ENCODE results near the gene TOP3B.

Gene TOP3B

DNA sequence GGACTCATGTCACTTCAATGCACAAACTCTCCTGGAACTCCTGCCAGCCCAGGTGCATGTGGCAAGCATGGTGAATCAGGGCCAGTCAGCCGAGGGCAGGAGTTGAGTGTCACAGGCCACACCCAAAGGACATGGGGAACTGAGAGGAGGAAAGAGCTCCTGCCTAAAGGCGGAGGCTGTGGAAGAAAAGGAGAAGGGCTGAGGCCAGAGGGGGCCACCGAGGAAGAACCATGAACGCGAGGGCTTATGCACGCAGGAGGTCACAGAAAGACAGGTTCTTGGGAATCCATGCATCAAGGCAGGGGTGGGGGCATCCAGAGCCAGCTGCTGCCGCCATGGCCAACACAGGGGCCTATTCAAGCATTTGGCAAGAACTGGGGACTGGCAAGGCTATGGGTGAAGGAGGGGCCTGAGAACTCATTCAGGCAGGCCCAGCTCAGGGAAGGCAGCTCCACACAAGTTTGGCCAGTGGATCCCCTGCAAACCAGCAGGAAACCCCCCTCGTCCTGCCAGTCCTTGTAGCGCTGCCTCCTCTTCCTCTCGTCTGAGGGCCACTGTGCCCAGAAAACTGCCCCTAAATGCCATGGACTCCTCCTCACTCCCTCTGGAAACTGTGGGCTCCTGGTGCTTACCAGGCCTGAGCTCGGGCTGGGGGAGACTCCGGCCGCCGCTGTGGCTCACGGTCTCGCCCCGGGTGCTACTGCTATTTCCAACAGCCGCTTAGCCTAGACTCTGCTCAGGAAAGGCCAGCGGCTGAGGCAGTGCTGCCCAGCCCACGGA is 45.4 kb downstream of the TOP3B start:
- Histone ChIP-seq H3K27me3 (ENCODE audit: insufficient read depth, low read length, poor library complexity) (no peaks in the 10 kb centered on the region), H3K27ac (ENCODE audit: low read depth, low read length) (no peak overlapping the region), H3K18ac (ENCODE audit: low read length) (no peak overlapping the region), H3K56ac (ENCODE audit: low read length) (peak overlapping the region; percentile 56), H4K8ac (ENCODE audit: low read depth, low read length) (no peak overlapping the region), H3K23ac (ENCODE audit: low read length) (no peak overlapping the region), H3K79me1 (ENCODE audit: low read length) (no peaks in the 10 kb centered on the region), H2BK5ac (ENCODE audit: low read length) (no peak overlapping the region), H3K4ac (ENCODE audit: low read depth, low read length) (no peak overlapping the region), H3K79me2 (ENCODE audit: control insufficient read depth, insufficient read depth, low read length) (no peaks in the 10 kb centered on the region), H3K4me3 (ENCODE audit: low read length) (no peak overlapping the region), H3K9ac (ENCODE audit: low read length) (peak overlapping the region; percentile 57), H3K4me2 (ENCODE audit: low read length) (no peak overlapping the region), H4K5ac (ENCODE audit: low read length) (no peak overlapping the region), H2BK120ac (ENCODE audit: low read depth, low read length) (no peak overlapping the region), H3K4me1 (ENCODE audit: control insufficient read depth, low read depth, low read length) (no peaks in the 10 kb centered on the region), H3K36me3 (ENCODE audit: control insufficient read depth, insufficient read depth, low read length) (peaks cover 2% of the 10 kb centered on the region), H2BK15ac (replicated peaks; ENCODE audit: low read depth) (no peak overlapping the region), H2AK5ac (ENCODE audit: low read length) (no peak overlapping the region)
- no peak for DNase-seq
- no CpG with 5 or more reads among the region's 20 CpGs for WGBS (ENCODE audit: extremely low coverage, insufficient coverage, low lambda C conversion rate)

DNA sequence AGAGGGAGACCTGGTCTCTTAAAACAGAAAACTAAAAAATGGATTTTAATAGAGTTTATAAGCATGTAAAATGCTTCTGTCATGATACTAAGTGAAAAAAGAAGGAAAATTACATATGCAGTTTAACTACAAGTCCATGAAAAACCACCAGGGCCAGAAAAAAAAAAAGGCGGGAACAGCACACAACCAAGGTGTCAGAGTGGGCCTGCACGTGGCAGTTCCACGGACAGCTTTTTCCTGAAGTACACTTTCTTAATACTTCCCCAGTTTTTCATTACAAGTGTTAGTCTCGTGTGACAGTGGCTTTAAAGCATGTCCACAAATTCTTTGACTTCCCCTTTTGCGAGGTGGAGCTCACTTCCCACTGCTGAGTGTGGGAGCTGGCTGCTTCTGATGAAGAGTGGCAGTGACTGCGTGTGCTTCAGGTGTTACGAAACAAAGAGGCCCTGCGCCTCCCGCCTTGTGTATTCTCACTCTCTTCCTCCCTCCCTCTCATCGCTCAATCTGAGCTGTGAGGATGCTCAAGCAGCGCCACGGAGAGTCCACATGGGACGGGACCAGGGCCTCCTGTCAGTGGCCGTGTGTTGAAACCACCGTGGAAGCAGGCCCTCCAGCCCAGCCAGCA is 46.3 kb downstream of the TOP3B start:
- H2BK15ac ChIP-seq (replicated peaks; ENCODE audit: low read depth): no peak overlapping the region
- H3K4me3 ChIP-seq (ENCODE audit: low read length): no peak overlapping the region
- no peak overlapping the region for H2AK5ac ChIP-seq (ENCODE audit: low read length)
- H3K4ac ChIP-seq (ENCODE audit: low read depth, low read length): no peak overlapping the region
- H3K9ac ChIP-seq (ENCODE audit: low read length): no peak overlapping the region
- no peaks in the 10 kb centered on the region for H3K79me2 ChIP-seq (ENCODE audit: control insufficient read depth, insufficient read depth, low read length)
- peaks cover 4% of the 10 kb centered on the region for H3K36me3 ChIP-seq (ENCODE audit: control insufficient read depth, insufficient read depth, low read length)
- H2BK5ac ChIP-seq (ENCODE audit: low read length): no peak overlapping the region
- no peak overlapping the region for H3K4me2 ChIP-seq (ENCODE audit: low read length)
- no peak overlapping the region for H4K8ac ChIP-seq (ENCODE audit: low read depth, low read length)
- no CpG with 5 or more reads among the region's 15 CpGs for WGBS (ENCODE audit: extremely low coverage, insufficient coverage, low lambda C conversion rate)
- DNase-seq: no peak
- H3K79me1 ChIP-seq (ENCODE audit: low read length): no peaks in the 10 kb centered on the region
- no peak overlapping the region for H2BK120ac ChIP-seq (ENCODE audit: low read depth, low read length)
- no peak overlapping the region for H3K27ac ChIP-seq (ENCODE audit: low read depth, low read length)
- no peak overlapping the region for H3K56ac ChIP-seq (ENCODE audit: low read length)
- H3K18ac ChIP-seq (ENCODE audit: low read length): no peak overlapping the region
- H3K27me3 ChIP-seq (ENCODE audit: insufficient read depth, low read length, poor library complexity): no peaks in the 10 kb centered on the region
- no peak overlapping the region for H3K23ac ChIP-seq (ENCODE audit: low read length)
- H4K5ac ChIP-seq (ENCODE audit: low read length): no peak overlapping the region
- H3K4me1 ChIP-seq (ENCODE audit: control insufficient read depth, low read depth, low read length): no peaks in the 10 kb centered on the region

DNA sequence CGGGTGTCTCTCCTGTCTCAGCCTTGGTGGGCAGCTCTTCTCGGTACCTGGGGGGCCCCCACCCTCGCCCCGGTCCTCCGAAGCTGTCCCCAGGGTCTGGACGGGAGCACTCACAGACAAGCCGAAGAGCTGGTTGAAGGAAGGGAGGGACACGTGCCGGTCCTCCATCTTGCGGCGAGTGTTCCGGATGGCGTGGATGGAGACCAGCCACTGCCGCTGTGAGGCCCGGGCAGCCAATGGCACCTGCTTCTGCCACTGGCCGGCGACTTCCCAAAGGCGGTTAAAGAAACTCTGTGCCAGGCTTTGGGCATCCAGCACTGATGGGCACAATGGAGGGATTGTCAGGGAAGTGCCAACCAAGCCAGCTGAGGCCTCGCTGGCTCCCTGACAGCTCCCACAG is 48.7 kb downstream of the TOP3B start:
- H3K56ac ChIP-seq (ENCODE audit: low read length): no peak overlapping the region
- H3K79me2 ChIP-seq (ENCODE audit: control insufficient read depth, insufficient read depth, low read length): no peaks in the 10 kb centered on the region
- no peak overlapping the region for H3K23ac ChIP-seq (ENCODE audit: low read length)
- no peak overlapping the region for H2BK15ac ChIP-seq (replicated peaks; ENCODE audit: low read depth)
- no peak overlapping the region for H4K5ac ChIP-seq (ENCODE audit: low read length)
- no peak overlapping the region for H4K8ac ChIP-seq (ENCODE audit: low read depth, low read length)
- DNase-seq: no peak
- no peaks in the 10 kb centered on the region for H3K27me3 ChIP-seq (ENCODE audit: insufficient read depth, low read length, poor library complexity)
- no CpG with 5 or more reads among the region's 19 CpGs for WGBS (ENCODE audit: extremely low coverage, insufficient coverage, low lambda C conversion rate)
- no peak overlapping the region for H3K9ac ChIP-seq (ENCODE audit: low read length)
- no peak overlapping the region for H3K4ac ChIP-seq (ENCODE audit: low read depth, low read length)
- H3K4me1 ChIP-seq (ENCODE audit: control insufficient read depth, low read depth, low read length): no peaks in the 10 kb centered on the region
- peaks cover 4% of the 10 kb centered on the region for H3K36me3 ChIP-seq (ENCODE audit: control insufficient read depth, insufficient read depth, low read length)
- no peak overlapping the region for H2BK120ac ChIP-seq (ENCODE audit: low read depth, low read length)
- no peak overlapping the region for H2BK5ac ChIP-seq (ENCODE audit: low read length)
- no peak overlapping the region for H3K4me2 ChIP-seq (ENCODE audit: low read length)
- H3K27ac ChIP-seq (ENCODE audit: low read depth, low read length): no peak overlapping the region
- no peak overlapping the region for H2AK5ac ChIP-seq (ENCODE audit: low read length)
- no peak overlapping the region for H3K18ac ChIP-seq (ENCODE audit: low read length)
- no peak overlapping the region for H3K4me3 ChIP-seq (ENCODE audit: low read length)
- no peaks in the 10 kb centered on the region for H3K79me1 ChIP-seq (ENCODE audit: low read length)

DNA sequence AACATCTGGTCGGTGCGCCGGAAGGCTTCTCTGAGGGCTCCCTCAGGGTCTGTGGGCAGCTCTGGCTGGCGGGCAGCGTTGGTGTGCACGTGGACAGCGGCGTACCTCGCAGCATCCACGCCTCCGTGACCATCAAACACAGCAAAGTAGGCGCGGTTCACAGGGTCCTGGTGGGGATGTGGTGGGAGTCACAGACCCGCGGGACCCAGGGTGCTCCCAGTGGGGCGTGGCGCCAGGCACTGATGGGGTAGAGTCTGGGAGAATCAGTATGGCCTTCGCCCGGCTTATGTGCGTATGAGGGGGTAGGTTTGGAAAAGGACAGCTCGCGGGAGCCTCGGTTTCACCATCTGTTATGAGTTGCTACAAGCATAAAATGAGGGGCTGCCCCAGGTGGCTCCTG is 49.2 kb downstream of the TOP3B start:
- Histone ChIP-seq H3K9ac (ENCODE audit: low read length) (no peak overlapping the region), H3K4me2 (ENCODE audit: low read length) (no peak overlapping the region), H3K79me2 (ENCODE audit: control insufficient read depth, insufficient read depth, low read length) (no peaks in the 10 kb centered on the region), H3K4me3 (ENCODE audit: low read length) (no peak overlapping the region), H3K4ac (ENCODE audit: low read depth, low read length) (no peak overlapping the region), H3K79me1 (ENCODE audit: low read length) (no peaks in the 10 kb centered on the region), H3K23ac (ENCODE audit: low read length) (no peak overlapping the region), H4K5ac (ENCODE audit: low read length) (no peak overlapping the region), H3K36me3 (ENCODE audit: control insufficient read depth, insufficient read depth, low read length) (peaks cover 4% of the 10 kb centered on the region), H3K4me1 (ENCODE audit: control insufficient read depth, low read depth, low read length) (no peaks in the 10 kb centered on the region), H2BK5ac (ENCODE audit: low read length) (no peak overlapping the region), H2BK120ac (ENCODE audit: low read depth, low read length) (no peak overlapping the region), H3K27ac (ENCODE audit: low read depth, low read length) (no peak overlapping the region), H3K27me3 (ENCODE audit: insufficient read depth, low read length, poor library complexity) (no peaks in the 10 kb centered on the region), H3K56ac (ENCODE audit: low read length) (no peak overlapping the region), H2BK15ac (replicated peaks; ENCODE audit: low read depth) (no peak overlapping the region), H4K8ac (ENCODE audit: low read depth, low read length) (no peak overlapping the region), H3K18ac (ENCODE audit: low read length) (no peak overlapping the region), H2AK5ac (ENCODE audit: low read length) (no peak overlapping the region)
- no CpG with 5 or more reads among the region's 23 CpGs for WGBS (ENCODE audit: extremely low coverage, insufficient coverage, low lambda C conversion rate)
- no peak for DNase-seq

DNA sequence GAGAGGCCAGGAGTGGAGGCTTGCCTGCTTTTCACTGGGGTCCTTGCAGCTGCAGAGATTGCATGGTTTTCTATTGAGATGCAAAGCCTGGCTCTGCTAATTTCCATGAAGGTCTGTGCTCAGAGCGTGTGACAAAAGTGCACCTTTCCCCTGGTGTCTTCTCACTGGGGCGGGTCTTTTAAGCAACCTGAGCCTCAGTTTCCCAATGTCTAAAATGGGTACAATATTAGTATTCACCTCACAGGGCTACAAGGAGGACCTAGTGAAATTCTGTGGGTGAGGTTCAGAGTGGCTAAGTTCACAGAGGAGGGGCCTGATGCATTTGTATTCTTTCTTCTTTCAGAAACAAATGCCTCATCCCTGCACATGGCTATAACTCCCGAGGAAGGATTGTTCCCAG is 50.2 kb downstream of the TOP3B start:
- no peak overlapping the region for H3K18ac ChIP-seq (ENCODE audit: low read length)
- H3K36me3 ChIP-seq (ENCODE audit: control insufficient read depth, insufficient read depth, low read length): peaks cover 4% of the 10 kb centered on the region
- no CpG with 5 or more reads among the region's 3 CpGs for WGBS (ENCODE audit: extremely low coverage, insufficient coverage, low lambda C conversion rate)
- H3K9ac ChIP-seq (ENCODE audit: low read length): no peak overlapping the region
- no peak overlapping the region for H4K5ac ChIP-seq (ENCODE audit: low read length)
- H3K27me3 ChIP-seq (ENCODE audit: insufficient read depth, low read length, poor library complexity): no peaks in the 10 kb centered on the region
- peaks cover 2% of the 10 kb centered on the region for H3K4me1 ChIP-seq (ENCODE audit: control insufficient read depth, low read depth, low read length)
- no peak overlapping the region for H2BK120ac ChIP-seq (ENCODE audit: low read depth, low read length)
- DNase-seq: no peak
- no peak overlapping the region for H2BK5ac ChIP-seq (ENCODE audit: low read length)
- no peak overlapping the region for H3K23ac ChIP-seq (ENCODE audit: low read length)
- H3K4me2 ChIP-seq (ENCODE audit: low read length): no peak overlapping the region
- no peak overlapping the region for H2BK15ac ChIP-seq (replicated peaks; ENCODE audit: low read depth)
- no peak overlapping the region for H2AK5ac ChIP-seq (ENCODE audit: low read length)
- H3K4ac ChIP-seq (ENCODE audit: low read depth, low read length): no peak overlapping the region
- H3K4me3 ChIP-seq (ENCODE audit: low read length): no peak overlapping the region
- no peak overlapping the region for H3K27ac ChIP-seq (ENCODE audit: low read depth, low read length)
- H3K79me1 ChIP-seq (ENCODE audit: low read length): no peaks in the 10 kb centered on the region
- H3K79me2 ChIP-seq (ENCODE audit: control insufficient read depth, insufficient read depth, low read length): no peaks in the 10 kb centered on the region
- no peak overlapping the region for H4K8ac ChIP-seq (ENCODE audit: low read depth, low read length)
- no peak overlapping the region for H3K56ac ChIP-seq (ENCODE audit: low read length)

All from mesendoderm (in vitro differentiated cells).